ENCODE results near the gene ZNF248.

DNA sequence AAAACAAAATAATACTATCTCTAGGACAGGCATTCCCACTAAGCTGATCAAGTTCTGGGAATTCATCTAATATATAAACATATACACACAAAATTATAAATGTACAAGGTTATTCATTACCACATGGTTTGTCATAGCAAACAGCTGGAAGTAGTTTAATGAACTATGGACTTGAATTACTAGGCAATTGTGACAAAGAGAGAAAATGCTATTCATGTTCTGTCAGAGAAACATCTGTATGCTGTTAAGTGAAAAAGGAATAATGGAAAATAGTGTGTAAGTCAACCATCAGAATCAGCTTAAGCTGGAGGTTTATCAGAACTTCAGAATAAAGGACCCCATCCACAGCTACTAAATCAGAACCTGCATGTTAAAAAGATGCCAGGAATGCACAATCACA is 2.8 kb downstream of the ZNF248 start:
- TF ChIP-seq, protein P1, sequence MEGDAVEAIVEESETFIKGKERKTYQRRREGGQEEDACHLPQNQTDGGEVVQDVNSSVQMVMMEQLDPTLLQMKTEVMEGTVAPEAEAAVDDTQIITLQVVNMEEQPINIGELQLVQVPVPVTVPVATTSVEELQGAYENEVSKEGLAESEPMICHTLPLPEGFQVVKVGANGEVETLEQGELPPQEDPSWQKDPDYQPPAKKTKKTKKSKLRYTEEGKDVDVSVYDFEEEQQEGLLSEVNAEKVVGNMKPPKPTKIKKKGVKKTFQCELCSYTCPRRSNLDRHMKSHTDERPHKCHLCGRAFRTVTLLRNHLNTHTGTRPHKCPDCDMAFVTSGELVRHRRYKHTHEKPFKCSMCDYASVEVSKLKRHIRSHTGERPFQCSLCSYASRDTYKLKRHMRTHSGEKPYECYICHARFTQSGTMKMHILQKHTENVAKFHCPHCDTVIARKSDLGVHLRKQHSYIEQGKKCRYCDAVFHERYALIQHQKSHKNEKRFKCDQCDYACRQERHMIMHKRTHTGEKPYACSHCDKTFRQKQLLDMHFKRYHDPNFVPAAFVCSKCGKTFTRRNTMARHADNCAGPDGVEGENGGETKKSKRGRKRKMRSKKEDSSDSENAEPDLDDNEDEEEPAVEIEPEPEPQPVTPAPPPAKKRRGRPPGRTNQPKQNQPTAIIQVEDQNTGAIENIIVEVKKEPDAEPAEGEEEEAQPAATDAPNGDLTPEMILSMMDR (IDR thresholded peaks at IDR 0.05), result no peak
- TF ChIP-seq POLR2A (IDR thresholded peaks at IDR 0.05), result no peak
